Left lobe of liver (tissue), 1 donor: ENCODE data around the gene RERE. TPM values are rescaled to one million over a fixed set of nuclear protein-coding genes. Genes with fewer than 3 reads are reported as not detected.

ENCODE experiments used
- total RNA-seq: library from RNA; stranded (reverse); gene quantifications from one replicate; pipeline ENCODE4 v1.2.1, GENCODE V29; 2021
- donor health status: DM: no; HTN: yes; CAD: no.

The RERE gene
- total RNA-seq, 1 donor from 2014 or later, result 30.9 TPM

Other genes with a start within 250 kb of the RERE start
- gene ENO1, start 61.0 kb upstream of the RERE start, total RNA-seq, result 382 TPM
- not detected for gene CA6, start 128.2 kb upstream of the RERE start, total RNA-seq
- not detected for gene SLC2A7, start 208.8 kb upstream of the RERE start, total RNA-seq